Medulla oblongata (tissue), 1 donor: Measurements from ENCODE around the gene IL12A.

Experiments
- DNase-seq: peaks from one replicate; pipeline ENCODE4 v3.0.0-alpha.2; 2015; ENCODE audit errors: extremely low spot score

The IL12A gene

GRCh38 chr3:160027541-160028195 is 39.0 kb downstream of the IL12A start:
- DNase-seq: no peak

GRCh38 chr3:160035757-160036156 is 47.1 kb downstream of the IL12A start:
- no peak for DNase-seq

GRCh38 chr3:160038862-160039562 is 50.4 kb downstream of the IL12A start:
- DNase-seq: peak; percentile 8

DNA sequence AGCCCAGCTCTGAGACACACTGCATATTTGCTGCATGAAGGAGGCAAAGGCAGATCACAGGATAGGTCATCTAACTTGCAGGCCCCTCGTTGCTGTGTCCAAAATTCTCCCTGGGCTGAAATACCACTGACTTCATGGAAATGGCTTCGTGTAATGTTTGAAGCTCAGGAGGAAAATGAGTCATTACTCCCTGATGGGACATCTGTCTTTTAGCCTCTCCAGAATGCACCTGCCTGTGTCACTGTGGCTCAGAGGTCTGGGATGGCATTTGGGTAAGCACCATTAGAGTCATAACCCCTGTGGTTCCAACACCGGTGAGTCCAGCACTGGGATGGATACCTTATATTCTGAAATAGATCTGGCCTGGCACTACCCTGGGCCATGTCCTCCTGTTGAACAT is 51.5 kb downstream of the IL12A start:
- no peak for DNase-seq

DNA sequence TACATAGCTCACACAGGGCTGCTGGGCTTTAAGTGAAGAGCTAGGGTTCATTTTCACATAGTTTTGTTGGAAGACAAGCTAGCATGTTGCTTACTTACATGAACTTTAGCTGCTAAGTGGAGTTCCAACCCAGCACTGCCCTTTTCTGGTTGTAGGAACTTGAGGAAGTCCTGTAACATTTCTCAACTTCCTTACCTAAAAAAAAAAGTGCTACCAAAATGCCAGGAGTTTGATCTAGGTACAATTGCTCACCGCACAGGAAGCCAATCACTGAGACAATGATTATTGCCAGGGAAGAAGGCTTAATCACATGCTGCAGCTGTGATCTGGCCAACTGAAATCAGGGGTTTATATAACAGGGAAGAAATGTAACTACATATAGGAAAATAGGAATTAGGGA is 52.8 kb downstream of the IL12A start:
- DNase-seq: no peak

GRCh38 chr3:160044121-160044520 is 55.5 kb downstream of the IL12A start:
- DNase-seq: no peak
